Kidney epithelial cell (primary cell): Measurements from ENCODE around the gene FUBP3. TPM values are rescaled to one million over a fixed set of nuclear protein-coding genes. Genes with fewer than 3 reads are reported as not detected.
A peak's percentile ranks its signal among the peaks of the same experiment; 100 is the strongest.
"Not testable (repeated sequence)": the region's sequence is repeated elsewhere in the genome, so short reads cannot be mapped to it uniquely, and the experiment has no call there.

Source experiments
- DNase-seq: peaks from one replicate; pipeline ENCODE4 v3.0.0-alpha.2; 2010; ENCODE audit warnings: low read depth
- H3K27me3 ChIP-seq: 2 replicates; pipeline ENCODE4 v1.6.0; 2011; ENCODE audit warnings: low read length; ENCODE audit not compliant: control insufficient read depth, insufficient read depth
- H3K36me3 ChIP-seq: 2 replicates; pipeline ENCODE4 v1.5.1; 2011; ENCODE audit warnings: low read length; ENCODE audit not compliant: control insufficient read depth, insufficient read depth
- H3K4me3 ChIP-seq: 2 replicates; pipeline ENCODE4 v1.5.1; 2011; ENCODE audit warnings: low read depth, mild to moderate bottlenecking, control low read depth, low read length
- total RNA-seq: library from RNA; depleted of rRNA; stranded (reverse); fragments of >200 nt; gene quantifications from 2 replicates; pipeline ENCODE4 v1.2.3, GENCODE V29; 2015
- TF ChIP-seq, protein P1 (sequence below): IDR thresholded peaks from 2 replicates; pipeline ENCODE4 v1.5.1; 2011; ENCODE audit warnings: mild to moderate bottlenecking, moderate library complexity, low read length, control low read depth, inconsistent platforms; ENCODE audit not compliant: insufficient read depth, poor library complexity, severe bottlenecking

Gene FUBP3
- total RNA-seq, 1 donor from 2014 or later = 49.5 TPM

DNA sequence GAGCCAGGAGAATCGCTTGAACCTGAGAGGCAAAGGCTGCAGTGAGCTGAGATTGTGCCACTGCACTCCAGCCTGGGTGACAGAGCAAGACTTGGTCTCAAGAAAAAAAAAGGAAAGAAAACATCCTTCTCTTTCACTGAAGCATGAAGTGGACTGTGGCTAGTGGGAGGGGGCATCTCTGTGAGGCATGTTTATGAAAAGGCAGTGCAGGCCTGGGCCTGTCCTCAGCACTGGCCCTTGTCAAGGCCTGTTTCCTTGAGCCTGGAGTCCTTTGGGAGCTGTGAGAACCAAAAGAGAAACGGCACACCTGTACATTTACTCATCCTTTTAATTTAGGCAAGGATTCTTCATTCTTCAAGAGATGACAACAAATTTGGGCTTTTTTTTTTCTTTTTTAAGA is 18.3 kb upstream of the FUBP3 start:
- peak; percentile 31 for DNase-seq
- no peak overlapping the region for H3K4me3 ChIP-seq
- no peaks in the 10 kb centered on the region for H3K36me3 ChIP-seq
- TF ChIP-seq, protein P1, sequence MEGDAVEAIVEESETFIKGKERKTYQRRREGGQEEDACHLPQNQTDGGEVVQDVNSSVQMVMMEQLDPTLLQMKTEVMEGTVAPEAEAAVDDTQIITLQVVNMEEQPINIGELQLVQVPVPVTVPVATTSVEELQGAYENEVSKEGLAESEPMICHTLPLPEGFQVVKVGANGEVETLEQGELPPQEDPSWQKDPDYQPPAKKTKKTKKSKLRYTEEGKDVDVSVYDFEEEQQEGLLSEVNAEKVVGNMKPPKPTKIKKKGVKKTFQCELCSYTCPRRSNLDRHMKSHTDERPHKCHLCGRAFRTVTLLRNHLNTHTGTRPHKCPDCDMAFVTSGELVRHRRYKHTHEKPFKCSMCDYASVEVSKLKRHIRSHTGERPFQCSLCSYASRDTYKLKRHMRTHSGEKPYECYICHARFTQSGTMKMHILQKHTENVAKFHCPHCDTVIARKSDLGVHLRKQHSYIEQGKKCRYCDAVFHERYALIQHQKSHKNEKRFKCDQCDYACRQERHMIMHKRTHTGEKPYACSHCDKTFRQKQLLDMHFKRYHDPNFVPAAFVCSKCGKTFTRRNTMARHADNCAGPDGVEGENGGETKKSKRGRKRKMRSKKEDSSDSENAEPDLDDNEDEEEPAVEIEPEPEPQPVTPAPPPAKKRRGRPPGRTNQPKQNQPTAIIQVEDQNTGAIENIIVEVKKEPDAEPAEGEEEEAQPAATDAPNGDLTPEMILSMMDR = no peak
- no peaks in the 10 kb centered on the region for H3K27me3 ChIP-seq

DNA sequence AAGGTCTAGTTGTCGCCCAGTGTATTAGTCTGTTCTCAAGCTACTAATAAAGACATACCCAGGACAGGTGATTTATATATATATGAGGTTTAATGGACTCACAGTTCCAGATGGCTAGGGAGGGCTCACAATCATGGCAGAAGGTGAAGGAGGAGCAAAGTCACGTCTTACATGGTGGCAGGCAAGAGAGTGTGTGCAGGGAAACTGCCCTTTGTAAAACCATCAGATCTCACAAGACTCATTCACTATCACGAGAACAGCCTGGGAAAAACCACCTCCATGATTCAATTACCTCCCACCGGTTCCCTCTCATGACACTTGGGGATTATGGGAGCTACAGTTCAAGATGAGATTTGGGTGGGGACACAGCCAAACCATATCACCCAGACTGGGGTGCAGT is 16.9 kb upstream of the FUBP3 start:
- not testable (repeated sequence) for DNase-seq, H3K27me3 ChIP-seq, H3K36me3 ChIP-seq, H3K4me3 ChIP-seq

DNA sequence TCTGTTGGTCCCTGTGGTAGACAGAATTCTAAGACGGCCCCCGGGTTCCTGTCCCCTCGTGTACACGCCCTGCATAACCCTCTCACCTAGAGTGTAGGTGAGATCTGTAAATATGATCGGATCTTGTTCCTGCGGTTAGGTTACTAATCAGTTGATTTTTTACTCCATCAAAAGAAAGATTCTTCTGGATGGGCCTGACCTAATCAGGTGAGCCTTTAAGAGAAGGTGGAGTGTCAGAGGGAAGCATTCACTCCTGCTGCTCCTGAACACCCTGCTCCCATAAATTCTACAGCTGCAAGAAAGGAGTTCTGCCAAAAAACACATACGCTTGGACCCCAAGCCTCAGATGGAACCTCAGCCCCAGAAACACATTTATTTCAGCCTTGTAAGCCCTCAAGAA is 15.6 kb upstream of the FUBP3 start:
- no peaks in the 10 kb centered on the region for H3K36me3 ChIP-seq
- TF ChIP-seq, protein P1 = no peak
- H3K27me3 ChIP-seq = no peaks in the 10 kb centered on the region
- no peak overlapping the region for H3K4me3 ChIP-seq
- DNase-seq = no peak

DNA sequence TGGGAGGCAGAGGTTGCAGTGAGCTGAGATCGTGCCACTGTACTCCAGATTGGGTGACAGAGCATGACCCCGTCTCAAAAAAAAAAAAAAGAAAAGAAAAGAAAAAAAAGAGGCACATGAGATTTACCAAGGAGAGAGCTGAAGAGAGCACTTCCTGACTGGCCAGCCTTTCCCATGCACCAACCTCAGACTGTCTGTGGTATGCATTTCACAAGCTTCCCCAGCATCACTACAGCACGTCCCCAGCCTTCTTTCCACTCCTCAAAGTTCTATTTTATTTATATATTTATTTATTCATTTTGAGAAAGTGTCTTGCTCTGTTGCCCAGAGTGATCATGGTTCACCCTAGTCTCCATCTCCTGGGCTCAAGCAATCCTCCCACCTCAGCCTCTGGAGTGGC is 13.6 kb upstream of the FUBP3 start:
- TF ChIP-seq, protein P1 = no peak
- Histone ChIP-seq H3K4me3 (no peak overlapping the region), H3K36me3 (no peaks in the 10 kb centered on the region), H3K27me3 (no peaks in the 10 kb centered on the region)
- DNase-seq = no peak

DNA sequence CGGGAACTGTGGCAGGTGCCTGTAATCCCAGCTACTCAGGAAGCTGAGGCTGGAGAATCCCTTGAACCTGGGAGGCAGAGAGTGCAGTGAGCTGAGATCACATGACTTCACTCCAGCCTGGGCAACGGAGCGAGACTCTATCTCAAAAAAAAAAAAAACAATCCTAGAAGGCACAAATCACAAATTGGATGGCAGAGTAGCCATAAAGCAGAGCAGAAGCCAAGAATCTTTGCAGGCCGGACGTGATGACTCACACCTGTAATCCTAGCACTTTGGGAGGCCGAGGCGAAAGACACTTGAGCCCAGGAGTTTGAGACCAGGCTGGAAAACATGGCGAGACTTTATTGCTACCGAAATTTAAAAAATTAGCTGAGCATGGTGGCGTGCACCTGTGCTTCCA is 9.2 kb upstream of the FUBP3 start:
- no peaks in the 10 kb centered on the region for H3K36me3 ChIP-seq
- peak; percentile 14 for DNase-seq

DNA sequence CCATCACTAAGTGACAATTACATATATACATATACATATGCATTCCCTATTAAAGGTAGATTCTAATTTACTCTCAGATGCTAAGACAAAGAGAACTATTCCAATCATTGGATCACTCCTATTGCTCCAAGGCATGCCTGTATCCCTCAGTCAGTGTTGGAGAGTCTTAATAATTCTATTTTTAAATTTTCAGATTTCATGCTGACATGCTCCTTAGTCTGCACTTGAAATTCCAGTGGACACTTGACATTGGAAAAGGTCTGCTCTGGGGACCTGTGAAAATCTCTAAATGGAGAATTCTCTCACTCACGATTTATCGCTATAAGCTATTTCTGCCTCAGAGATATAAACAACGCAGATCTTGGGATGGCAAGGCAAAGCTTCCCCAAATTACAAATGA is 3.9 kb upstream of the FUBP3 start:
- no peaks in the 10 kb centered on the region for H3K27me3 ChIP-seq
- no peaks in the 10 kb centered on the region for H3K36me3 ChIP-seq
- no peak for DNase-seq
- H3K4me3 ChIP-seq = no peak overlapping the region
- TF ChIP-seq, protein P1 = no peak

More for the DNA sequence above, 9.2 kb upstream of the FUBP3 start:
- Histone ChIP-seq H3K4me3 (no peak overlapping the region), H3K27me3 (no peaks in the 10 kb centered on the region)
- TF ChIP-seq, protein P1 = no peak
